ENCODE data around the gene MTHFD1.

DNA sequence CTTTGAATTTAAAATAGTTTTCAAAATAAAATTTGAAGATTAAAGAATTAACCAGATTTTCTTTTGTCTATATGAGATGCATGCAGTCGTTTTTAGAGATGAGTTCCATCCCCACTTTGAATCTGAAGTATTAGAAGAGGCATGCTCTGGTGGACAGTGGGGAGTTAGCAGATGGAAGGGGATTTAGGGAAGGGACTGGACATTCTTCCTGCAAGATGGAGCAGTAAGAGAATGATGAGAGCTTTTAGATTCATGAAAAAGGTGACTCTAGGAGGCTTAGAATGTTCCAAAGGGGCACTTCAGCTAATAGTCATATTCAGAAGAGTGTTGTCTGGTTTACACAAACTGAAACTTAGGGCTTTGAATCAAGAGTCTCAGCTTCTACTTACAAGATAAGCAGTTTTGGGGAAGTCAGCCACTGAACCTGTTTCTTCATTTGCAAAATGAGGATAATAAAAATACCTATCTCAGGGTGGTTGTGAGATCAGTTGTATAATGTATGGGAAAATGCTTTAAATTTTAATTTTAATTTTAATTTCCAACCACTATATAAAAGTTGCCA is 120.1 kb downstream of the MTHFD1 start:
- no peak for TF ChIP-seq ZNF282 (CRISPR knock-in tag; IDR thresholded peaks at IDR 0.05)
- no peak for TF ChIP-seq NRF1 (conservative IDR thresholded peaks at IDR 0.05 in 1 of 2, IDR thresholded peaks at IDR 0.05 in 1 of 2)
- TF ChIP-seq, protein P1, sequence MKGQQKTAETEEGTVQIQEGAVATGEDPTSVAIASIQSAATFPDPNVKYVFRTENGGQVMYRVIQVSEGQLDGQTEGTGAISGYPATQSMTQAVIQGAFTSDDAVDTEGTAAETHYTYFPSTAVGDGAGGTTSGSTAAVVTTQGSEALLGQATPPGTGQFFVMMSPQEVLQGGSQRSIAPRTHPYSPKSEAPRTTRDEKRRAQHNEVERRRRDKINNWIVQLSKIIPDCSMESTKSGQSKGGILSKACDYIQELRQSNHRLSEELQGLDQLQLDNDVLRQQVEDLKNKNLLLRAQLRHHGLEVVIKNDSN (CRISPR knock-in tag; IDR thresholded peaks at IDR 0.05): no peak
- TF ChIP-seq ZNF212 (CRISPR knock-in tag; IDR thresholded peaks at IDR 0.05): no peak
- TF ChIP-seq CHD2 (IDR thresholded peaks at IDR 0.05; ENCODE audit: low read depth, low read length): no peak
- no peak for TF ChIP-seq ZNF507 (tag; conservative IDR thresholded peaks at IDR 0.05)
